Vagina (tissue), 2 donors: ENCODE data around the gene BECN2. TPM values are rescaled to one million over a fixed set of nuclear protein-coding genes. Genes with fewer than 3 reads are reported as not detected.

Source experiments
- DNase-seq, 2 donors: peaks; one replicate each; pipeline ENCODE4 v3.0.0-alpha.2; 2017; ENCODE audit errors: extremely low spot score in 2 of 2
- H3K27ac ChIP-seq: fragments of 200-600 bp; sonication (generic); one replicate; pipeline ENCODE4 v1.5.1; 2019
- H3K27me3 ChIP-seq: fragments of 200-600 bp; sonication (generic); one replicate; pipeline ENCODE4 v1.5.1; 2019
- H3K36me3 ChIP-seq, 2 donors: fragments of 200-600 bp; sonication (generic); one replicate each; pipeline ENCODE4 v1.5.1; 2017 to 2019
- H3K4me1 ChIP-seq: fragments of 200-600 bp; sonication (generic); one replicate; pipeline ENCODE4 v1.5.1; 2019
- H3K4me3 ChIP-seq, 2 donors: fragments of 200-600 bp; sonication (generic); 1 replicate in 1 of 2; 2 replicates in 1 of 2; pipeline ENCODE4 v1.5.1; 2016 to 2019
- H3K9me3 ChIP-seq: fragments of 200-600 bp; sonication (generic); one replicate; pipeline ENCODE4 v1.5.1; 2019
- POLR2A ChIP-seq, 2 donors: fragments of 450-650 bp; IDR thresholded peaks; one replicate each; pipeline ENCODE4 v1.6.1; 2017; ENCODE audit warnings: antibody characterized with exemption in 2 of 2, mild to moderate bottlenecking in 2 of 2, moderate library complexity in 2 of 2
- POLR2AphosphoS5 ChIP-seq, 2 donors: sonication (generic); formaldehyde crosslinking; IDR thresholded peaks; one replicate each; pipeline ENCODE4 v1.9.0; 2017; ENCODE audit warnings: antibody characterized with exemption in 2 of 2, mild to moderate bottlenecking in 2 of 2, low read depth in 1 of 2; ENCODE audit not compliant: insufficient read depth in 1 of 2
- intact Hi-C: fragments of 100-400 bp; cut with DNase I; formaldehyde crosslinking; loops from one replicate; pipeline ENCODE4 v1.15.1; 2023
- total RNA-seq: library from RNA; depleted of rRNA; stranded (reverse); fragments of >200 nt; gene quantifications from one replicate; pipeline ENCODE4 v1.2.3, GENCODE V29; 2016
- TF ChIP-seq, protein P1 (sequence below), 3 experiments: fragments of 450-650 bp in 2 of 3; fragments of 200-600 bp in 1 of 3; sonication (generic) in 1 of 3; IDR thresholded peaks; one replicate each; pipeline ENCODE4 v1.5.1; 2017 to 2019; ENCODE audit warnings: antibody characterized with exemption in 3 of 3, mild to moderate bottlenecking in 2 of 3, moderate library complexity in 2 of 3

Gene BECN2, protein sequence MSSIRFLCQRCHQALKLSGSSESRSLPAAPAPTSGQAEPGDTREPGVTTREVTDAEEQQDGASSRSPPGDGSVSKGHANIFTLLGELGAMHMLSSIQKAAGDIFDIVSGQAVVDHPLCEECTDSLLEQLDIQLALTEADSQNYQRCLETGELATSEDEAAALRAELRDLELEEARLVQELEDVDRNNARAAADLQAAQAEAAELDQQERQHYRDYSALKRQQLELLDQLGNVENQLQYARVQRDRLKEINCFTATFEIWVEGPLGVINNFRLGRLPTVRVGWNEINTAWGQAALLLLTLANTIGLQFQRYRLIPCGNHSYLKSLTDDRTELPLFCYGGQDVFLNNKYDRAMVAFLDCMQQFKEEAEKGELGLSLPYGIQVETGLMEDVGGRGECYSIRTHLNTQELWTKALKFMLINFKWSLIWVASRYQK
- not detected for total RNA-seq

DNA sequence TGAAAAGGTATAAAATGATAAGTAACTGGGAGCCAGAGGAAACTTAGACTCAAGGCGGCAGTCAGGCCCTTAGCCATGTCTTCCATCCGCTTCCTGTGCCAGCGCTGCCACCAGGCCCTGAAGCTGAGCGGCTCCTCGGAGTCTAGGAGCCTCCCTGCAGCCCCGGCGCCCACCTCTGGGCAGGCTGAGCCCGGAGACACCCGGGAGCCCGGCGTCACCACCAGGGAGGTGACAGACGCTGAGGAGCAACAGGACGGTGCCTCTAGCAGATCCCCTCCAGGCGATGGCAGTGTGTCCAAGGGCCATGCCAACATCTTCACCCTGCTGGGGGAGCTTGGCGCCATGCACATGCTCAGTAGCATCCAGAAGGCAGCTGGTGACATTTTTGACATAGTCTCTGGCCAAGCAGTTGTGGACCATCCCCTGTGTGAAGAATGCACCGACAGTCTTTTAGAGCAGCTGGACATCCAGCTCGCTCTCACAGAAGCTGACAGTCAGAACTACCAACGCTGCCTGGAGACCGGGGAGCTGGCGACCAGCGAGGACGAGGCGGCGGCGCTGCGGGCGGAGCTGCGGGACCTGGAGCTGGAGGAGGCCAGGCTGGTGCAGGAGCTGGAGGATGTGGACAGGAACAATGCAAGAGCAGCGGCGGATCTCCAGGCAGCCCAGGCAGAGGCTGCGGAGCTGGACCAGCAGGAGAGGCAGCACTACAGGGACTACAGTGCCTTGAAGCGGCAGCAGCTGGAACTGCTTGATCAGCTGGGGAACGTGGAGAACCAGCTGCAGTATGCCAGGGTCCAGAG, at the start of gene BECN2:
TSS of gene BECN2 (plus strand) at position 76 of the 803 bp plus-strand sequence. CDS start at position 76, 0 bp downstream.
- DNase-seq = no peak
- intact Hi-C loops = loop anchor here (1.0 kb wide), 1 partner anchor 44 kb away; no protein-coding TSS in a partner anchor
- H3K27ac ChIP-seq = no peak within 1 kb of the TSS
- TF ChIP-seq POLR2A (IDR thresholded peaks at IDR 0.05) = no peak
- no peaks in the 10 kb centered on the region for H3K36me3 ChIP-seq
- no peak within 1 kb of the TSS for H3K4me3 ChIP-seq
- H3K4me1 ChIP-seq = no peaks in the 10 kb centered on the region
- no peaks in the 10 kb centered on the region for H3K9me3 ChIP-seq
- no peaks in the 10 kb centered on the region for H3K27me3 ChIP-seq

DNA sequence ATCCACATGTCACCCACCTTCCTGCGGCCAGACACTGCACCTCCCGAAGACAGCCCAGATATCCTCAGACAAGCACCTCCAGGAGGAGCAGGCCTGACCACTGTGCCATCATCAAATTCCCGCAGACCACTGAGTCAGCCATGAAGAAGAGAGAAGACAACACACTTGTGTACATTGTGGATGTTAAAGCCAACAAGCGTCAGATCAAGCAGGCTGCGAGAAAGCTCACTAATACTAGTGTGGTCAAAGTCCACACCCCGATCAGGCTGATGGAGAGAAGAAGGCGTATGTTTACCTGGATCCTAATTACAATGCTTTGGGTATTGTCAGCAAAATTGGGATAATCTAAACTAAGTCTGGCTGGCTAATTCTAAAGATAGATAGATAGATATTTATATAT, 41.4 kb upstream of the BECN2 start:
- Histone ChIP-seq H3K36me3 (no peaks in the 10 kb centered on the region), H3K9me3 (no peaks in the 10 kb centered on the region), H3K27ac (no peak overlapping the region), H3K4me3 (no peak overlapping the region), H3K4me1 (no peaks in the 10 kb centered on the region), H3K27me3 (no peaks in the 10 kb centered on the region)
- TF ChIP-seq, protein P1, sequence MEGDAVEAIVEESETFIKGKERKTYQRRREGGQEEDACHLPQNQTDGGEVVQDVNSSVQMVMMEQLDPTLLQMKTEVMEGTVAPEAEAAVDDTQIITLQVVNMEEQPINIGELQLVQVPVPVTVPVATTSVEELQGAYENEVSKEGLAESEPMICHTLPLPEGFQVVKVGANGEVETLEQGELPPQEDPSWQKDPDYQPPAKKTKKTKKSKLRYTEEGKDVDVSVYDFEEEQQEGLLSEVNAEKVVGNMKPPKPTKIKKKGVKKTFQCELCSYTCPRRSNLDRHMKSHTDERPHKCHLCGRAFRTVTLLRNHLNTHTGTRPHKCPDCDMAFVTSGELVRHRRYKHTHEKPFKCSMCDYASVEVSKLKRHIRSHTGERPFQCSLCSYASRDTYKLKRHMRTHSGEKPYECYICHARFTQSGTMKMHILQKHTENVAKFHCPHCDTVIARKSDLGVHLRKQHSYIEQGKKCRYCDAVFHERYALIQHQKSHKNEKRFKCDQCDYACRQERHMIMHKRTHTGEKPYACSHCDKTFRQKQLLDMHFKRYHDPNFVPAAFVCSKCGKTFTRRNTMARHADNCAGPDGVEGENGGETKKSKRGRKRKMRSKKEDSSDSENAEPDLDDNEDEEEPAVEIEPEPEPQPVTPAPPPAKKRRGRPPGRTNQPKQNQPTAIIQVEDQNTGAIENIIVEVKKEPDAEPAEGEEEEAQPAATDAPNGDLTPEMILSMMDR (IDR thresholded peaks at IDR 0.05) = no peak
- TF ChIP-seq POLR2AphosphoS5 (IDR thresholded peaks at IDR 0.05; ENCODE audit: insufficient read depth in 1 of 2, low read depth in 1 of 2) (no peak), POLR2A (IDR thresholded peaks at IDR 0.05) (no peak)
- intact Hi-C loops = no loop called here
- DNase-seq = no peak

DNA sequence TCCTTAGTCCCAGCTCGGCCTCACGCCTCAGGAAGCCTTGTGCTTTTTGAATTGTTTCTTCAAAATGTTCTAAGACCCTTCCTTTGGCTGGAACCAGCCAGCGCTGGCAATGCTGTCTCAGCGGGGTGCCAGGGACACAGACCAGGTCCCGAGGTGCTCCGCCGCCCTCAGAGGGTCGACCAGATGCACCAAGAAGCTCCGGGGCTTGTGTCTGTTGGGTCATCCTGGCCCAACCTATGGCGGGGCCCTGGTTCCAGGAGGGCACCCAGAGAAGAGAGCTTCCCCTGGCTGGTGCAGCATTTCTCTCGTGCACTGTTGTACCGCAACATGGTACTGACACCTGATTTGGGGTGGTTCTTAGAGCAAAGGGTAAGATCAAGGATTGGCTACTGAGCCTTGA, 40.1 kb upstream of the BECN2 start:
- H3K4me3 ChIP-seq = no peak overlapping the region
- TF ChIP-seq POLR2AphosphoS5 (IDR thresholded peaks at IDR 0.05; ENCODE audit: insufficient read depth in 1 of 2, low read depth in 1 of 2) (no peak), POLR2A (IDR thresholded peaks at IDR 0.05) (no peak)
- TF ChIP-seq, protein P1 (IDR thresholded peaks at IDR 0.05) = no peak
- H3K27ac ChIP-seq = no peak overlapping the region
- intact Hi-C loops = no loop called here
- H3K4me1 ChIP-seq = no peaks in the 10 kb centered on the region
- no peaks in the 10 kb centered on the region for H3K9me3 ChIP-seq
- no peak for DNase-seq
- H3K36me3 ChIP-seq = no peaks in the 10 kb centered on the region
- H3K27me3 ChIP-seq = no peaks in the 10 kb centered on the region

DNA sequence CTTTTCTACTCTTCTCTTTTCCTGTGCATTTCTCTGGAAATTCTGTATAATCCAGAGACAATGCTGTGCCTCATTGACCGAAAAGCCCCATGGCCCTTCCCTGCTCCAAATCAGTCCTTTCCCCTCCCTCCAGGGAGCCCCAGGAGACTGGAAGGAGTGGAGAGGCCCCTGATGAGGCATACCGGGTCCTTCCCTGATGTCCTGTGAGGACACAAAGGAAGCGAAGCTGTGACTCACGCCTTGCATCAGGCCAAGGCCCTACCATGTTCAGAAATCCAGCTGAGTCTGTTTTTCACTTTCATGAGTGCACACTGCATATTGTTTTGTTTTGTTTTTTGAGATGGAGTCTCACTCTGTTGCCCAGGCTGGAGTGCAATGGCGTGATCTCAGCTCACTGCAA, 38.7 kb upstream of the BECN2 start:
- H3K27me3 ChIP-seq = no peaks in the 10 kb centered on the region
- H3K4me1 ChIP-seq = no peaks in the 10 kb centered on the region
- intact Hi-C loops = no loop called here
- no peak overlapping the region for H3K4me3 ChIP-seq
- TF ChIP-seq POLR2A (IDR thresholded peaks at IDR 0.05) (no peak), POLR2AphosphoS5 (IDR thresholded peaks at IDR 0.05; ENCODE audit: insufficient read depth in 1 of 2, low read depth in 1 of 2) (no peak)
- TF ChIP-seq, protein P1 (IDR thresholded peaks at IDR 0.05) = no peak
- H3K9me3 ChIP-seq = no peaks in the 10 kb centered on the region
- H3K27ac ChIP-seq = no peak overlapping the region
- no peak for DNase-seq
- no peaks in the 10 kb centered on the region for H3K36me3 ChIP-seq

DNA sequence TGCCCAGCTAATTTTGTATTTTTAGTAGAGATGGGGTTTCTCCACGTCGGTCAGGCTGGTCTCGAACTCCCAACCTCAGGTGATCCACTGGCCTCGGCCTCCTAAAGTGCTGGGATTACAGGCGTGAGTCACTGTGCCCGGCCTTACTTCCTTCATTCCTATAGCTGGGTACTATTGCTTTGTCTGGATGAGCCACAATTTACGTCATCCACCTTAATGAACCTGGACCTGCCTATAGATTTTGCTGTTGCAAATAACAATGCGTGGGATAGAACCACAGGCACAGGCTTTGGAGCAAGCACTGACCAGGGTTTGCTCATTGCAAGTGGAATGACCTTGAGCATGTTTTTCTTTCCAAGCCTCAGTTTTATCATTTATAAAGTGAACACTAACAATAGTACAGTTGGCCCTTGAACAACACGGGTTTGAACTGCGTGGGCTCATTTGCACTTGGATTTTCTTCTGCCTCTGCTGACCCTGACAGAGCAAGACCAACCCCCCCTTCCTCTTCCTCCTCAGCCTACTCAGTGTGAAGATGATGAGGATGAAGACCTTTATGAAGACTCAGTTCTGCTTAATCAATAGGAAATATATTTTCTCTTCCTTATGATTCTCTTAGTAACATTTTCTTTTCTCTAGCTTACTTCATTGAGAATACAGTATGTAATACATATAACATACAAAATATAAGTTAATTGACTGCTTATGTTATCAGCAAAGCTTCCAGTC, 33.3 kb upstream of the BECN2 start:
- no peak overlapping the region for H3K27ac ChIP-seq
- no peaks in the 10 kb centered on the region for H3K4me1 ChIP-seq
- H3K4me3 ChIP-seq = no peak overlapping the region
- TF ChIP-seq POLR2AphosphoS5 (IDR thresholded peaks at IDR 0.05; ENCODE audit: insufficient read depth in 1 of 2, low read depth in 1 of 2) (no peak), POLR2A (IDR thresholded peaks at IDR 0.05) (no peak)
- TF ChIP-seq, protein P1 (IDR thresholded peaks at IDR 0.05) = no peak
- no peaks in the 10 kb centered on the region for H3K36me3 ChIP-seq
- intact Hi-C loops = no loop called here
- no peaks in the 10 kb centered on the region for H3K9me3 ChIP-seq
- DNase-seq = no peak
- no peaks in the 10 kb centered on the region for H3K27me3 ChIP-seq
